HepG2 (cell line): Measurements from ENCODE around the gene EVA1A. TPM values are rescaled to one million over a fixed set of nuclear protein-coding genes. Genes with fewer than 3 reads are reported as not detected.

ENCODE experiments used
- DBP ChIP-seq: sonication (generic); formaldehyde crosslinking; IDR thresholded peaks from 2 replicates; pipeline ENCODE4 v1.4.0; 2020; ENCODE audit warnings: missing genetic modification reagents; ENCODE audit errors: not compliant biosample characterization
- EP300 ChIP-seq, 3 experiments: sonication (generic) in 1 of 3; formaldehyde crosslinking in 1 of 3; IDR thresholded peaks; 2 replicates each; pipeline versions ENCODE4 v1.5.1 to v1.6.1; 2011 to 2020; ENCODE audit warnings: low read depth in 2 of 3, low read length in 2 of 3, borderline replicate concordance in 1 of 3, improper control_type of control experiment in 1 of 3, mild to moderate bottlenecking in 1 of 3, missing genetic modification reagents in 1 of 3, moderate library complexity in 1 of 3
- GPN1 ChIP-seq: sonication (generic); formaldehyde crosslinking; IDR thresholded peaks from 2 replicates; pipeline ENCODE4 v1.5.1; 2020; ENCODE audit warnings: missing genetic modification reagents, borderline replicate concordance
- KMT2B ChIP-seq: IDR thresholded peaks from 2 replicates; pipeline ENCODE4 v1.6.1; 2016; ENCODE audit warnings: missing genetic modification reagents, missing compliant biosample characterization
- MED13 ChIP-seq: sonication (generic); formaldehyde crosslinking; IDR thresholded peaks from 2 replicates; pipeline ENCODE4 v1.5.0; 2020; ENCODE audit warnings: missing genetic modification reagents
- NFKB2 ChIP-seq: sonication (generic); formaldehyde crosslinking; IDR thresholded peaks from 2 replicates; pipeline ENCODE4 v1.4.0; 2020; ENCODE audit warnings: missing genetic modification reagents, borderline replicate concordance
- SIX4 ChIP-seq: sonication (generic); formaldehyde crosslinking; IDR thresholded peaks from 2 replicates; pipeline ENCODE4 v1.4.0; 2020; ENCODE audit warnings: missing genetic modification reagents
- TCF12 ChIP-seq, 2 experiments: fragments of 450-650 bp in 1 of 2; sonication (generic) in 1 of 2; formaldehyde crosslinking in 1 of 2; IDR thresholded peaks; 2 replicates each; pipeline versions ENCODE4 v1.6.1 to v1.8.0; 2017 to 2022; ENCODE audit warnings: antibody characterized with exemption in 1 of 2, mild to moderate bottlenecking in 1 of 2, missing genetic modification reagents in 1 of 2, moderate library complexity in 1 of 2
- USF2 ChIP-seq, 2 experiments: sonication (generic) in 1 of 2; formaldehyde crosslinking in 1 of 2; IDR thresholded peaks; 2 replicates each; pipeline versions ENCODE4 v1.5.1 to v1.6.1; 2011 to 2020; ENCODE audit warnings: borderline replicate concordance in 1 of 2, low read depth in 1 of 2, low read length in 1 of 2, mild to moderate bottlenecking in 1 of 2, missing genetic modification reagents in 1 of 2, moderate library complexity in 1 of 2
- ZBTB14 ChIP-seq: sonication (generic); formaldehyde crosslinking; IDR thresholded peaks from 2 replicates; pipeline ENCODE4 v1.4.0; 2020; ENCODE audit warnings: missing genetic modification reagents
- ZBTB44 ChIP-seq: sonication (generic); formaldehyde crosslinking; IDR thresholded peaks from 2 replicates; pipeline ENCODE4 v1.4.0; 2020; ENCODE audit warnings: missing genetic modification reagents
- ZNF275 ChIP-seq: sonication (generic); formaldehyde crosslinking; IDR thresholded peaks from 2 replicates; pipeline ENCODE4 v1.8.0; 2022; ENCODE audit warnings: missing genetic modification reagents, mild to moderate bottlenecking, inconsistent platforms, borderline replicate concordance
- ZNF354B ChIP-seq: sonication (generic); formaldehyde crosslinking; IDR thresholded peaks from 2 replicates; pipeline ENCODE4 v1.8.0; 2022; ENCODE audit warnings: mild to moderate bottlenecking, missing genetic modification reagents
- ZNF362 ChIP-seq: sonication (generic); formaldehyde crosslinking; IDR thresholded peaks from 2 replicates; pipeline ENCODE4 v1.4.0; 2020; ENCODE audit warnings: missing genetic modification reagents, mild to moderate bottlenecking, borderline replicate concordance
- ZNF746 ChIP-seq: sonication (generic); formaldehyde crosslinking; IDR thresholded peaks from 2 replicates; pipeline ENCODE4 v1.8.0; 2022; ENCODE audit warnings: mild to moderate bottlenecking, missing genetic modification reagents
- ZNF766 ChIP-seq: sonication (generic); formaldehyde crosslinking; IDR thresholded peaks from 2 replicates; pipeline ENCODE4 v1.5.0; 2020; ENCODE audit warnings: missing genetic modification reagents, borderline replicate concordance
- ZNF775 ChIP-seq: sonication (generic); formaldehyde crosslinking; IDR thresholded peaks from 2 replicates; pipeline ENCODE4 v1.4.0; 2020; ENCODE audit warnings: missing genetic modification reagents, mild to moderate bottlenecking, moderate library complexity, borderline replicate concordance
- polyA plus RNA-seq, 8 experiments: library from polyadenylated mRNA; depleted of rRNA in 3 of 8; stranded (reverse) in 7 of 8; unstranded in 1 of 8; fragments of >200 nt; fragmentation: Illumina TruSeq in 4 of 8; extraction: Trizol in 4 of 8; gene quantifications; 2 replicates each; pipeline versions ENCODE4 v1.2.1 to v1.2.3, GENCODE V29; 2011 to 2016; ENCODE audit warnings: low read depth in 4 of 8, missing spikeins in 1 of 8, mixed read lengths in 1 of 8; ENCODE audit not compliant: insufficient read depth in 1 of 8
- total RNA-seq, 5 experiments: library from RNA; depleted of rRNA; stranded (reverse); fragments of >200 nt; fragmentation: Illumina TruSeq; extraction: Trizol; gene quantifications; 2 replicates each; pipeline ENCODE4 v1.2.3, GENCODE V29; 2016; ENCODE audit warnings: low read depth in 1 of 5

Gene EVA1A
- total and polyA plus RNA-seq, 2 of the 13 experiments (the other 11 are each of a cell fraction or from before 2014, with no cell fraction given): 57.5 to 57.8 TPM

GRCh38 chr2:75523313-75524275 lies 37.1 kb downstream of the EVA1A start (continued):
- TF ChIP-seq GPN1 (CRISPR knock-in tag) (no peak), ZBTB44 (CRISPR knock-in tag) (no peak), ZBTB14 (CRISPR knock-in tag) (0 out of 2 replicates have a peak, but pooled peaks have one; percentile 29), ZNF362 (CRISPR knock-in tag) (no peak), USF2 (IDR thresholded peaks at IDR 0.05; ENCODE audit: low read depth, low read length) (no peak), USF2 (CRISPR knock-in tag; IDR thresholded peaks at IDR 0.05; ENCODE audit: borderline replicate concordance) (no peak), ZNF766 (CRISPR knock-in tag) (no peak), TCF12 (IDR thresholded peaks at IDR 0.05) (no peak), TCF12 (CRISPR knock-in tag; IDR thresholded peaks at IDR 0.05) (no peak), SIX4 (CRISPR knock-in tag) (peak; percentile 57), ZNF775 (CRISPR knock-in tag) (no peak), KMT2B (CRISPR knock-in tag) (peak; percentile 44; the same call in 1 of the 2 replicates), EP300 (IDR thresholded peaks at IDR 0.05; ENCODE audit: low read depth in 2 of 2, low read length in 2 of 2) (peak; percentile 95 to 98; a peak in 3 of 4 replicates), EP300 (CRISPR knock-in tag; IDR thresholded peaks at IDR 0.05; ENCODE audit: borderline replicate concordance) (peak; percentile 97), DBP (no peak), ZNF275 (no peak), ZNF354B (CRISPR knock-in tag) (no peak), MED13 (CRISPR knock-in tag) (peak; percentile 89; the same call in 1 of the 2 replicates), NFKB2 (CRISPR knock-in tag) (no peak), ZNF746 (no peak)
